ENCODE data around the gene NOP16. TPM values are rescaled to one million over a fixed set of nuclear protein-coding genes. Genes with fewer than 3 reads are reported as not detected.

Gene NOP16
- polyA plus RNA-seq (2013, experiment 1 of 2; ENCODE audit: insufficient read length): 41.5 TPM
- 32.8 TPM for polyA plus RNA-seq (2013, experiment 2 of 2; ENCODE audit: insufficient read length)

GRCh38 chr5:176388444-176389134 is at the start of gene NOP16, which contains the start of gene HIGD2A:
NOP16 (minus strand) TSS chr5:176388598; CDS start chr5:176388539, 59 bp downstream.
HIGD2A (plus strand) TSS chr5:176388751; CDS start chr5:176388820, 69 bp downstream.
- peak; percentile 99 for DNase-seq

- DNase-seq: peak; percentile 75
Observed at GRCh38 chr5:176436656-176437055, 48.3 kb upstream of the NOP16 start.

GRCh38 chr5:176432707-176433106 is 44.3 kb upstream of the NOP16 start:
- no peak for DNase-seq

GRCh38 chr5:176429972-176430371 is 41.6 kb upstream of the NOP16 start:
- no peak for DNase-seq

GRCh38 chr5:176427971-176428370 is 39.6 kb upstream of the NOP16 start:
- DNase-seq: peak; percentile 23

- DNase-seq: no peak
Observed at GRCh38 chr5:176426876-176427275, 38.5 kb upstream of the NOP16 start.

- DNase-seq: no peak
Observed at GRCh38 chr5:176425791-176426190, 37.4 kb upstream of the NOP16 start.

- peak; percentile 13 for DNase-seq
Observed at GRCh38 chr5:176425138-176425537, 36.7 kb upstream of the NOP16 start.

GRCh38 chr5:176424181-176424580 is 35.8 kb upstream of the NOP16 start:
- DNase-seq: no peak

- no peak for DNase-seq
Observed at GRCh38 chr5:176420972-176421544, 32.7 kb upstream of the NOP16 start.

GRCh38 chr5:176420086-176420485 is 31.7 kb upstream of the NOP16 start:
- DNase-seq: no peak

GRCh38 chr5:176418251-176418650 is 29.9 kb upstream of the NOP16 start:
- no peak for DNase-seq

GRCh38 chr5:176416965-176417364 is 28.6 kb upstream of the NOP16 start:
- no peak for DNase-seq

GRCh38 chr5:176415952-176416924 is 27.8 kb upstream of the NOP16 start, which contains the start of gene CLTB:
CLTB (minus strand) TSS chr5:176416539; CDS start chr5:176416363, 176 bp downstream.
- peak; percentile 86 for DNase-seq

GRCh38 chr5:176415240-176415951 is 27.0 kb upstream of the NOP16 start:
- DNase-seq: no peak

- no peak for DNase-seq
Observed at GRCh38 chr5:176414704-176415103, 26.3 kb upstream of the NOP16 start.

GRCh38 chr5:176413709-176414191 is 25.4 kb upstream of the NOP16 start:
- no peak for DNase-seq

- DNase-seq: no peak
Observed at GRCh38 chr5:176413255-176413565, 24.8 kb upstream of the NOP16 start.

- DNase-seq: no peak
Observed at GRCh38 chr5:176412517-176413254, 24.3 kb upstream of the NOP16 start.

GRCh38 chr5:176410486-176411180 is 22.2 kb upstream of the NOP16 start:
- no peak for DNase-seq

GRCh38 chr5:176409765-176410164 is 21.4 kb upstream of the NOP16 start:
- DNase-seq: no peak

Measured in fibroblast of skin of scalp (primary cell).